Activated CD4-positive, CD25-positive, alpha-beta regulatory T cell treated with anti-CD3 and anti-CD28 coated beads, Interleukin-2, amount 50 U/mL, for 72 hours (primary cell): ENCODE results near the gene SEC22B.
A peak's percentile ranks its signal among the peaks of the same experiment; 100 is the strongest.
"Not testable (repeated sequence)": the region's sequence is repeated elsewhere in the genome, so short reads cannot be mapped to it uniquely, and the experiment has no call there.

Experiments used
- DNase-seq: peaks from one replicate; pipeline ENCODE4 v3.0.0; 2021

SEC22B gene

GRCh38 chr1:120176092-120176855 is at the start of gene SEC22B:
Gene SEC22B (minus strand): TSS chr1:120176520. CDS start chr1:120176381, 139 bp downstream.
- DNase-seq = peak; percentile 83

GRCh38 chr1:120217933-120218332 is 41.6 kb upstream of the SEC22B start:
- not testable (repeated sequence) for DNase-seq

- DNase-seq = not testable (repeated sequence)
Observed at GRCh38 chr1:120217175-120217929, 41.0 kb upstream of the SEC22B start.

GRCh38 chr1:120213606-120214005 is 37.3 kb upstream of the SEC22B start:
- DNase-seq = not testable (repeated sequence)

GRCh38 chr1:120210754-120211153 is 34.4 kb upstream of the SEC22B start:
- DNase-seq = not testable (repeated sequence)

GRCh38 chr1:120196863-120197775 is 20.8 kb upstream of the SEC22B start:
- peak; percentile 35 for DNase-seq

- DNase-seq = not testable (repeated sequence)
Observed at GRCh38 chr1:120188626-120189025, 12.3 kb upstream of the SEC22B start.

- not testable (repeated sequence) for DNase-seq
Observed at GRCh38 chr1:120182176-120182707, 5.9 kb upstream of the SEC22B start.

GRCh38 chr1:120179811-120180690 is 3.7 kb upstream of the SEC22B start:
- DNase-seq = not testable (repeated sequence)

GRCh38 chr1:120178799-120179756 is 2.8 kb upstream of the SEC22B start:
- DNase-seq = no peak

- not testable (repeated sequence) for DNase-seq
Observed at GRCh38 chr1:120178058-120178457, 1.7 kb upstream of the SEC22B start.

GRCh38 chr1:120175688-120176087 is 632 bp downstream of the SEC22B start:
- not testable (repeated sequence) for DNase-seq

- DNase-seq = not testable (repeated sequence)
Observed at GRCh38 chr1:120164761-120165160, 11.6 kb downstream of the SEC22B start.

GRCh38 chr1:120162015-120162414 is 14.3 kb downstream of the SEC22B start:
- not testable (repeated sequence) for DNase-seq

GRCh38 chr1:120158495-120158894 is 17.8 kb downstream of the SEC22B start:
- DNase-seq = not testable (repeated sequence)

GRCh38 chr1:120158086-120158485 is 18.2 kb downstream of the SEC22B start:
- not testable (repeated sequence) for DNase-seq

- not testable (repeated sequence) for DNase-seq
Observed at GRCh38 chr1:120150138-120150822, 26.0 kb downstream of the SEC22B start.

GRCh38 chr1:120149420-120150059 is 26.8 kb downstream of the SEC22B start:
- DNase-seq = not testable (repeated sequence)

- DNase-seq = not testable (repeated sequence)
Observed at GRCh38 chr1:120145806-120146205, 30.5 kb downstream of the SEC22B start.
